ENCODE data around the gene PDE4D.

DNA sequence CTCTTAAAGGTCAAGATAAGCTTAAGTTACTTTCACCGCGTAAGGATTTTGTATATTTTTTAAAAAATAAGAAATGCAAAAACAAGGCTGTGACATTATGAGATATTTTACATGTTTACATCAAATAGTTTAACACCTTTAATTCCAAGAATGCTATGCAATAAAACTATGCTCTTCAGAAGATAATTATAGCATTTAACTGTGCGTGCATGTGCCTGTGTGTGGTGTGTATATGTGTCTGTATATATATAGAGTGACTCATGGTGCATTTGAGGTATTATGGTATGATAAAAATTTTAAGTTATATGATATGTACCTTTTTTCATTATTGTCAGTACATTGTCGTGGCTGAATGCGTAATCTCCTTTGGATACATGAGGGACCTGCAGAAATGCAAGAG is 539.3 kb downstream of the PDE4D start:
- no peak for TF ChIP-seq EZH2 (IDR thresholded peaks at IDR 0.05; ENCODE audit: insufficient read depth, poor library complexity, severe bottlenecking)
- no peak for TF ChIP-seq EZH2phosphoT487 (IDR thresholded peaks at IDR 0.05; ENCODE audit: insufficient read depth, low read depth)

Measured in GM23248 (cell line).